Brain microvascular endothelial cell (primary cell): ENCODE results near the gene SCN1A.
"Not testable (repeated sequence)": the region's sequence is repeated elsewhere in the genome, so short reads cannot be mapped to it uniquely, and the experiment has no call there.

Experiments
- DNase-seq: peaks from one replicate; pipeline ENCODE4 v3.0.0-alpha.2; 2020
- H3K27ac ChIP-seq: fragments of 250-450 bp; sonication (Bioruptor Pico); 2 replicates; pipeline ENCODE4 v1.5.1; 2020; ENCODE audit warnings: mild to moderate bottlenecking, moderate library complexity
- H3K27me3 ChIP-seq: fragments of 250-450 bp; sonication (Bioruptor Pico); replicated peaks from 2 replicates; pipeline ENCODE4 v1.5.1; 2020; ENCODE audit warnings: mild to moderate bottlenecking
- H3K36me3 ChIP-seq: fragments of 250-450 bp; sonication (Bioruptor Pico); replicated peaks from 2 replicates; pipeline ENCODE4 v1.5.1; 2020; ENCODE audit warnings: mild to moderate bottlenecking
- H3K4me3 ChIP-seq: 2 replicates; pipeline ENCODE4 v1.5.1; 2011; ENCODE audit warnings: low read depth, mild to moderate bottlenecking, control low read depth, low read length, moderate library complexity
- CTCF ChIP-seq: IDR thresholded peaks from 2 replicates; pipeline ENCODE4 v1.5.1; 2011; ENCODE audit warnings: low read depth, mild to moderate bottlenecking, moderate library complexity, low read length, control low read depth, inconsistent platforms; ENCODE audit errors: missing control alignments
- in situ Hi-C: cut with HindIII; loops from 2 replicates; pipeline ENCODE4 v1.10.0; 2017; ENCODE audit warnings: low sequenced_read_pairs, low pct_ligation_motif_present

SCN1A gene

GRCh38 chr2:166140475-166140874 lies 12.7 kb upstream of the SCN1A start:
- no peak for TF ChIP-seq CTCF
- Histone ChIP-seq H3K4me3 (no peak overlapping the region), H3K36me3 (no peaks in the 10 kb centered on the region), H3K27me3 (no peaks in the 10 kb centered on the region), H3K27ac (no peak overlapping the region)
- in situ Hi-C loops = no loop called here
- DNase-seq = no peak

- H3K27ac ChIP-seq, H3K27me3 ChIP-seq, in situ Hi-C loops: not testable (repeated sequence)
Measured at GRCh38 chr2:166139479-166139878, 11.7 kb upstream of the SCN1A start.

GRCh38 chr2:166138667-166139066 lies 10.8 kb upstream of the SCN1A start:
- DNase-seq = no peak
- in situ Hi-C loops = no loop called here
- no peak overlapping the region for H3K4me3 ChIP-seq
- no peak overlapping the region for H3K27ac ChIP-seq
- no peaks in the 10 kb centered on the region for H3K36me3 ChIP-seq
- no peak for TF ChIP-seq CTCF
- H3K27me3 ChIP-seq = no peaks in the 10 kb centered on the region

More at GRCh38 chr2:166139479-166139878, 11.7 kb upstream of the SCN1A start:
- DNase-seq, H3K4me3 ChIP-seq, H3K36me3 ChIP-seq: not testable (repeated sequence)

GRCh38 chr2:166138144-166138543 lies 10.3 kb upstream of the SCN1A start:
- in situ Hi-C loops = no loop called here
- Histone ChIP-seq H3K27me3 (no peaks in the 10 kb centered on the region), H3K27ac (no peak overlapping the region), H3K4me3 (no peak overlapping the region), H3K36me3 (no peaks in the 10 kb centered on the region)
- no peak for DNase-seq
- TF ChIP-seq CTCF = no peak

GRCh38 chr2:166137331-166137730 lies 9.5 kb upstream of the SCN1A start:
- no peaks in the 10 kb centered on the region for H3K36me3 ChIP-seq
- DNase-seq = no peak
- H3K4me3 ChIP-seq = no peak overlapping the region
- H3K27me3 ChIP-seq = no peaks in the 10 kb centered on the region
- in situ Hi-C loops = no loop called here
- H3K27ac ChIP-seq = no peak overlapping the region
- no peak for TF ChIP-seq CTCF

- in situ Hi-C loops = no loop called here
Measured at GRCh38 chr2:166135849-166136258, 8.0 kb upstream of the SCN1A start.

More at GRCh38 chr2:166135849-166136258, 8.0 kb upstream of the SCN1A start:
- H3K4me3 ChIP-seq = no peak overlapping the region
- no peak for DNase-seq
- no peaks in the 10 kb centered on the region for H3K36me3 ChIP-seq
- H3K27ac ChIP-seq = no peak overlapping the region
- TF ChIP-seq CTCF = no peak
- H3K27me3 ChIP-seq = peaks cover 2% of the 10 kb centered on the region
